IPS DF 6.9 (cell line): ENCODE measurements around the gene U2AF2.

ENCODE experiments used
- DNase-seq: peaks from one replicate; pipeline ENCODE4 v3.0.0-alpha.2; 2013; ENCODE audit warnings: low read depth, low spot score
- H3K27ac ChIP-seq: one replicate; pipeline ENCODE4 v1.5.1; 2013; ENCODE audit warnings: low read length, control low read depth
- H3K27me3 ChIP-seq: 2 replicates; pipeline ENCODE4 v1.6.1; 2013; ENCODE audit warnings: mild to moderate bottlenecking, low read length; ENCODE audit not compliant: control insufficient read depth, insufficient read depth
- H3K36me3 ChIP-seq: 2 replicates; pipeline ENCODE4 v1.6.1; 2013; ENCODE audit warnings: low read length; ENCODE audit not compliant: control insufficient read depth, insufficient read depth
- H3K4me1 ChIP-seq: 2 replicates; pipeline ENCODE4 v1.6.1; 2013; ENCODE audit warnings: low read length; ENCODE audit not compliant: control insufficient read depth, insufficient read depth
- H3K4me3 ChIP-seq: 2 replicates; pipeline ENCODE4 v1.5.1; 2013; ENCODE audit warnings: mild to moderate bottlenecking, low read length
- H3K9me3 ChIP-seq: 2 replicates; pipeline ENCODE4 v1.6.1; 2013; ENCODE audit warnings: low read length, inconsistent platforms; ENCODE audit not compliant: control insufficient read depth, insufficient read depth
- WGBS: extraction: QIAGEN DNeasy Blood & Tissue Kit; methylation state at CpG from one replicate; pipeline ENCODE4 v1.1.7; 2013; ENCODE audit warnings: mixed read lengths, missing lambda C conversion rate; ENCODE audit not compliant: insufficient read length, insufficient coverage; 5-methylcytosine and 5-hydroxymethylcytosine counted together

Gene U2AF2

GRCh38 chr19:55669418-55670279 lies 14.8 kb downstream of the U2AF2 start:
- 100% methylated on average over 4 of the region's 43 CpGs for WGBS
- no peak for DNase-seq
- Histone ChIP-seq H3K9me3 (no peaks in the 10 kb centered on the region), H3K27ac (no peak overlapping the region), H3K4me1 (no peaks in the 10 kb centered on the region), H3K36me3 (peaks cover 47% of the 10 kb centered on the region), H3K27me3 (no peaks in the 10 kb centered on the region), H3K4me3 (no peak overlapping the region)

GRCh38 chr19:55670280-55671053 lies 15.6 kb downstream of the U2AF2 start:
- Histone ChIP-seq H3K4me1 (no peaks in the 10 kb centered on the region), H3K9me3 (no peaks in the 10 kb centered on the region), H3K27me3 (no peaks in the 10 kb centered on the region), H3K27ac (no peak overlapping the region), H3K36me3 (peaks cover 43% of the 10 kb centered on the region), H3K4me3 (no peak overlapping the region)
- WGBS = no CpG with 5 or more reads among the region's 23 CpGs
- DNase-seq = no peak

- no peak for DNase-seq
- H3K36me3 ChIP-seq = peaks cover 40% of the 10 kb centered on the region
- H3K27ac ChIP-seq = no peak overlapping the region
- H3K4me1 ChIP-seq = no peaks in the 10 kb centered on the region
- H3K9me3 ChIP-seq = no peaks in the 10 kb centered on the region
- no CpG with 5 or more reads among the region's 2 CpGs for WGBS
- no peaks in the 10 kb centered on the region for H3K27me3 ChIP-seq
- no peak overlapping the region for H3K4me3 ChIP-seq
Measured at GRCh38 chr19:55671054-55671378, 16.2 kb downstream of the U2AF2 start.

GRCh38 chr19:55672418-55672817 lies 17.6 kb downstream of the U2AF2 start:
- Histone ChIP-seq H3K4me3 (no peak overlapping the region), H3K4me1 (no peaks in the 10 kb centered on the region), H3K9me3 (no peaks in the 10 kb centered on the region), H3K27ac (no peak overlapping the region), H3K36me3 (peaks cover 26% of the 10 kb centered on the region), H3K27me3 (no peaks in the 10 kb centered on the region)
- DNase-seq = no peak
- no CpG with 5 or more reads among the region's 5 CpGs for WGBS

GRCh38 chr19:55673465-55673864 lies 18.6 kb downstream of the U2AF2 start:
- no CpG with 5 or more reads among the region's 9 CpGs for WGBS
- Histone ChIP-seq H3K36me3 (peaks cover 21% of the 10 kb centered on the region), H3K27me3 (no peaks in the 10 kb centered on the region), H3K4me1 (no peaks in the 10 kb centered on the region), H3K27ac (no peak overlapping the region), H3K4me3 (no peak overlapping the region), H3K9me3 (no peaks in the 10 kb centered on the region)
- DNase-seq = no peak

GRCh38 chr19:55673889-55674288 lies 19.1 kb downstream of the U2AF2 start:
- WGBS = no CpG with 5 or more reads among the region's 15 CpGs

GRCh38 chr19:55674459-55674840 lies 19.6 kb downstream of the U2AF2 start:
- WGBS = no CpG with 5 or more reads among the region's 17 CpGs
- Histone ChIP-seq H3K4me3 (peak overlapping the region; percentile 92; the same call in 1 of the 2 replicates), H3K27ac (no peak overlapping the region), H3K4me1 (no peaks in the 10 kb centered on the region), H3K9me3 (no peaks in the 10 kb centered on the region), H3K27me3 (no peaks in the 10 kb centered on the region), H3K36me3 (peaks cover 14% of the 10 kb centered on the region)
- no peak for DNase-seq

More at GRCh38 chr19:55673889-55674288, 19.1 kb downstream of the U2AF2 start:
- Histone ChIP-seq H3K36me3 (peaks cover 19% of the 10 kb centered on the region), H3K9me3 (no peaks in the 10 kb centered on the region), H3K27me3 (no peaks in the 10 kb centered on the region), H3K27ac (no peak overlapping the region), H3K4me3 (no peak overlapping the region), H3K4me1 (no peaks in the 10 kb centered on the region)
- DNase-seq = no peak

GRCh38 chr19:55674841-55675660 lies 20.2 kb downstream of the U2AF2 start, which contains the start of gene EPN1:
Gene EPN1, plus strand, starts transcription at chr19:55675226. Its CDS starts 3,402 bp downstream, at chr19:55678628.
- Histone ChIP-seq H3K36me3 (peaks cover 13% of the 10 kb centered on the region), H3K4me3 (peak within 1 kb of the TSS; percentile 92), H3K9me3 (no peaks in the 10 kb centered on the region), H3K4me1 (no peaks in the 10 kb centered on the region), H3K27ac (no peak within 1 kb of the TSS), H3K27me3 (no peaks in the 10 kb centered on the region)
- no CpG with 5 or more reads among the region's 101 CpGs for WGBS
- DNase-seq = peak; percentile 78

- DNase-seq = no peak
- Histone ChIP-seq H3K4me3 (peak overlapping the region; percentile 92; the same call in 1 of the 2 replicates), H3K27me3 (no peaks in the 10 kb centered on the region), H3K9me3 (no peaks in the 10 kb centered on the region), H3K27ac (no peak overlapping the region), H3K36me3 (peaks cover 14% of the 10 kb centered on the region; the same call in 1 of the 2 replicates), H3K4me1 (no peaks in the 10 kb centered on the region; the same call in 1 of the 2 replicates)
- WGBS = no CpG with 5 or more reads among the region's 16 CpGs
Measured at GRCh38 chr19:55675661-55676354, 21.0 kb downstream of the U2AF2 start.
